ENCODE results near the gene TP53RK.

DNA sequence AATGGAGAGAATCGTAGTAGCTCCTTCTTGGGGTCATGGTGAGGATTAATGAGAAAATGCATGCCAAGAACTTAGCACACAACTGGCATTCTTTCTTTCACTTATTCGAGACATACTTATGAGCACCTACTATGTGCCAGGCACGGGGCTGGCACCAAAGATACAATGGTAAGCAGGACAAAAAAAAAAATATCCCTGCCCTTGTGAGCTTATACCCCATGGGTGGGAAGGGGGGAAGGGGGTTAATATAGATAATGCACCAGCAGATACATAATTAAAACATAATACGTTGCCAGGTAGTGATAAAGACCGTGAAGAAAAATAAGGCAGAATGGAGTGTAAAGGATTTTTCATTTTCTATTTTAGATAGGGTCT is 46.3 kb downstream of the TP53RK start:
- no peak for TF ChIP-seq POLR2A (IDR thresholded peaks at IDR 0.05; ENCODE audit: low read depth, low read length)
- TF ChIP-seq POLR2AphosphoS5 (IDR thresholded peaks at IDR 0.05; ENCODE audit: low read depth, low read length): no peak
- TF ChIP-seq PAX5 (IDR thresholded peaks at IDR 0.05; ENCODE audit: insufficient read depth, low read length, severe bottlenecking): no peak
- no peak for TF ChIP-seq TAF1 (IDR thresholded peaks at IDR 0.05; ENCODE audit: low read depth, low read length)
- no peak for TF ChIP-seq POU2F2 (IDR thresholded peaks at IDR 0.05; ENCODE audit: low read depth, low read length)
- no peak for TF ChIP-seq SPI1 (IDR thresholded peaks at IDR 0.05; ENCODE audit: low read depth, low read length)
